Mammary epithelial cell (primary cell): Measurements from ENCODE around the gene CYFIP2.

Source experiments
- CTCF ChIP-seq, 2 donors: IDR thresholded peaks in 1 of 2; conservative IDR thresholded peaks in 1 of 2; 2 replicates each; pipeline ENCODE4 v1.5.1; 2011 to 2012; ENCODE audit warnings: inconsistent platforms in 2 of 2, low read length in 2 of 2, mild to moderate bottlenecking in 2 of 2, control low read depth in 1 of 2, low read depth in 1 of 2; ENCODE audit not compliant: insufficient read depth in 1 of 2; ENCODE audit errors: extremely low read depth in 1 of 2
- EZH2 ChIP-seq: IDR thresholded peaks from 2 replicates; pipeline ENCODE4 v1.6.1; 2012; ENCODE audit warnings: low read length, inconsistent platforms, borderline replicate concordance

GRCh38 chr5:157356576-157356975 is 90.7 kb downstream of the CYFIP2 start:
- no peak for TF ChIP-seq CTCF (conservative IDR thresholded peaks at IDR 0.05 in 1 of 2, IDR thresholded peaks at IDR 0.05 in 1 of 2; ENCODE audit: extremely low read depth in 1 of 2, insufficient read depth in 1 of 2, low read depth in 1 of 2, low read length in 2 of 2)
- no peak for TF ChIP-seq EZH2
